ENCODE measurements around the gene TSC22D1.

The TSC22D1 gene

GRCh38 chr13:44451651-44452050, 124.5 kb downstream of the TSC22D1 start:
- DNase-seq: no peak

GRCh38 chr13:44451126-44451525, 125.0 kb downstream of the TSC22D1 start:
- DNase-seq: no peak

- DNase-seq: no peak
Observed at GRCh38 chr13:44449999-44450821, 125.9 kb downstream of the TSC22D1 start.

- DNase-seq: no peak
Observed at GRCh38 chr13:44448875-44449274, 127.3 kb downstream of the TSC22D1 start.

- DNase-seq: no peak
Observed at GRCh38 chr13:44448373-44448772, 127.8 kb downstream of the TSC22D1 start.

GRCh38 chr13:44447783-44448321, 128.3 kb downstream of the TSC22D1 start:
- DNase-seq: no peak

- no peak for DNase-seq
Observed at GRCh38 chr13:44440046-44440608, 136.0 kb downstream of the TSC22D1 start.

- DNase-seq: no peak
Observed at GRCh38 chr13:44439452-44440024, 136.6 kb downstream of the TSC22D1 start.

- no peak for DNase-seq
Observed at GRCh38 chr13:44438234-44438579, 137.9 kb downstream of the TSC22D1 start.

GRCh38 chr13:44437356-44438233, 138.5 kb downstream of the TSC22D1 start:
- peak; percentile 56 for DNase-seq

GRCh38 chr13:44436589-44437337, 139.4 kb downstream of the TSC22D1 start:
- DNase-seq: peak; percentile 94

- no peak for DNase-seq
Observed at GRCh38 chr13:44435919-44436510, 140.1 kb downstream of the TSC22D1 start.

- peak; percentile 98 for DNase-seq
Observed at GRCh38 chr13:44435142-44435918, 140.8 kb downstream of the TSC22D1 start.

GRCh38 chr13:44434766-44435141, 141.4 kb downstream of the TSC22D1 start:
- no peak for DNase-seq

- DNase-seq: no peak
Observed at GRCh38 chr13:44433863-44434765, 142.0 kb downstream of the TSC22D1 start.

- no peak for DNase-seq
Observed at GRCh38 chr13:44432650-44433049, 143.5 kb downstream of the TSC22D1 start.

- no peak for DNase-seq
Observed at GRCh38 chr13:44431150-44431549, 145.0 kb downstream of the TSC22D1 start.

GRCh38 chr13:44429311-44429710, 146.8 kb downstream of the TSC22D1 start:
- no peak for DNase-seq

GRCh38 chr13:44426461-44426860, 149.7 kb downstream of the TSC22D1 start:
- DNase-seq: no peak

GRCh38 chr13:44425815-44426078, 150.4 kb downstream of the TSC22D1 start:
- no peak for DNase-seq
